ENCODE measurements around the gene TBC1D20.

Gene TBC1D20

GRCh38 chr20:402496-402885, 59.8 kb downstream of the TBC1D20 start:
- ATAC-seq = no peak
- no peak for TF ChIP-seq TCF4 (CRISPR knock-in tag; IDR thresholded peaks at IDR 0.05; ENCODE audit: borderline replicate concordance)
- no peak for TF ChIP-seq CSRNP3 (CRISPR knock-in tag; IDR thresholded peaks at IDR 0.05)
- TF ChIP-seq ZFP30 (CRISPR knock-in tag; IDR thresholded peaks at IDR 0.05) = no peak
- TF ChIP-seq CREB5 (CRISPR knock-in tag; IDR thresholded peaks at IDR 0.05; ENCODE audit: low read depth) = no peak
- no peak for TF ChIP-seq ZNF565 (CRISPR knock-in tag; conservative IDR thresholded peaks at IDR 0.05; ENCODE audit: low read depth)
- no peak for TF ChIP-seq GLIS3 (CRISPR knock-in tag; IDR thresholded peaks at IDR 0.05)
- TF ChIP-seq SNAI2 (CRISPR knock-in tag; IDR thresholded peaks at IDR 0.05) = no peak
- no peak for TF ChIP-seq RARB (CRISPR knock-in tag; IDR thresholded peaks at IDR 0.05)
- TF ChIP-seq ZFP3 (CRISPR knock-in tag; IDR thresholded peaks at IDR 0.05) = no peak
- no peak for TF ChIP-seq ZNF8 (CRISPR knock-in tag; IDR thresholded peaks at IDR 0.05)
- TF ChIP-seq TOX (CRISPR knock-in tag; IDR thresholded peaks at IDR 0.05; ENCODE audit: borderline replicate concordance) = no peak
- TF ChIP-seq BACH2 (CRISPR knock-in tag; IDR thresholded peaks at IDR 0.05; ENCODE audit: borderline replicate concordance) = no peak
- no peak for TF ChIP-seq ZNF70 (CRISPR knock-in tag; IDR thresholded peaks at IDR 0.05)
- no peak for TF ChIP-seq PPARA (CRISPR knock-in tag; IDR thresholded peaks at IDR 0.05; ENCODE audit: borderline replicate concordance)
- TF ChIP-seq ISL1 (CRISPR knock-in tag; IDR thresholded peaks at IDR 0.05) = no peak
- TF ChIP-seq POU6F1 (CRISPR knock-in tag; IDR thresholded peaks at IDR 0.05; ENCODE audit: borderline replicate concordance, low read depth) = no peak
- no peak for TF ChIP-seq PATZ1 (CRISPR knock-in tag; IDR thresholded peaks at IDR 0.05; ENCODE audit: borderline replicate concordance)
- TF ChIP-seq OSR1 (CRISPR knock-in tag; IDR thresholded peaks at IDR 0.05) = no peak
- TF ChIP-seq ARNTL (CRISPR knock-in tag; IDR thresholded peaks at IDR 0.05; ENCODE audit: borderline replicate concordance, low read depth) = no peak
- TF ChIP-seq CSDC2 (CRISPR knock-in tag; IDR thresholded peaks at IDR 0.05) = no peak

- no peak for ATAC-seq
- TF ChIP-seq ZNF70 (CRISPR knock-in tag; IDR thresholded peaks at IDR 0.05) (no peak), ARNTL (CRISPR knock-in tag; IDR thresholded peaks at IDR 0.05; ENCODE audit: borderline replicate concordance, low read depth) (no peak), RARB (CRISPR knock-in tag; IDR thresholded peaks at IDR 0.05) (no peak), TSHZ2 (CRISPR knock-in tag; IDR thresholded peaks at IDR 0.05) (no peak), CREB5 (CRISPR knock-in tag; IDR thresholded peaks at IDR 0.05; ENCODE audit: low read depth) (no peak), OSR1 (CRISPR knock-in tag; IDR thresholded peaks at IDR 0.05) (no peak), ZFP30 (CRISPR knock-in tag; IDR thresholded peaks at IDR 0.05) (no peak), SNAI2 (CRISPR knock-in tag; IDR thresholded peaks at IDR 0.05) (no peak), ISL1 (CRISPR knock-in tag; IDR thresholded peaks at IDR 0.05) (no peak)
Measured at GRCh38 chr20:401682-402495, 60.4 kb downstream of the TBC1D20 start.
